Measurements from ENCODE around the gene ZNF679.
A peak's percentile ranks its signal among the peaks of the same experiment; 100 is the strongest.
"Not testable (repeated sequence)": the region's sequence is repeated elsewhere in the genome, so short reads cannot be mapped to it uniquely, and the experiment has no call there.

ZNF679 gene

GRCh38 chr7:64228174-64228573 is at the start of gene ZNF679:
ZNF679 (plus strand) TSS chr7:64228474; CDS start chr7:64249118, 20,644 bp downstream.
- DNase-seq: not testable (repeated sequence)

GRCh38 chr7:64180989-64181388 is 47.3 kb upstream of the ZNF679 start:
- DNase-seq: no peak

DNA sequence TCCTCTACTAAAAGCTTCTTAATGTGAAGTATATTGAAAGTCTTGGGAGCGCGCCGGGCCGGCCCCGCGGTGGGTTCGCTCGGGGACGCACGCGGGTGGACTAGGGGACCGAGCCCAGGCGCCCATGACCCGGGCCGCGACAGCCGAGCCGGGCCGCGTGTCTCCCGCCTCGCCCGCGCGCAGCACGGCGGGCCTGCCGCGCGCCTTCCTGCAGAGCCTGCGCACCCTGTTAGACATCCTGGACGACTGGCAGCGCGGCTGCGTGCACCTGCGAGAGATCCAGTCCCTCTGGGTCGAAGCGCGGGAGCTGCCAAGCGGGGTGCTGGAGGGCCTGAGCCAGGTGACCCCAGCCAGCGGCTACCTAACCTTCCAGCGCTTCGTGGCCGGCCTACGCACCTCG is 46.7 kb upstream of the ZNF679 start:
- no peak for DNase-seq

GRCh38 chr7:64182036-64182790 is 46.1 kb upstream of the ZNF679 start:
- no peak for DNase-seq

DNA sequence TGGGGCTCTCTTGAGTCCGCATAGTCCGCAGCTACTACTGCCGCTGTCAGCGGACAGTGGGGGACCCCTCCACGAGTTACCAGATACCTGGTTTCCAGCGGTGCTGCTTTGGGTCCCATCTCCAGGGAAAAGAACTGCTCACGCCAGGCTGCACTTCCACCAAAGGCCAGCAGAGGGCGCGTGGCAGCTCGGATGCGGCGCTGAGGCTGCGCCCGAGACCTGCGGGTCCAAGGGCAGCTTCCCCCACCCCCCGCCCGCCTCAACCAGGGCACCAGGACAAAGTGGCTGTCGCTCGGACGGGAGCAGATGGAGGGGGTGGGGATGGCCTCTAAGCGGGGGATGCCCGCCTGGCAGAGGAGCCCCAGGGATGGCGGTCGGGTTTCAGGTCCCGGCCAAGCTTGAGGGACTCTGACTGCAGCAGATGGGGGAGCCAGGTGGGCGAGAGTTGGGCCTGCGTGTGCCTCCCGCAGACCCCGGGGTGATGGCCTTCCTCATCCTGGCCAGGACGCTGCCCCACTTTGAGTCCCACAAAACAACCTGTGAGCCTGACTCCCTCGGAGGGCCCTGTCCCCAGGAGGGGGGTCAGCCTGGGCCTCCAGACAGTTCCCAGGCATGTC is 45.0 kb upstream of the ZNF679 start:
- peak; percentile 55 for DNase-seq

DNA sequence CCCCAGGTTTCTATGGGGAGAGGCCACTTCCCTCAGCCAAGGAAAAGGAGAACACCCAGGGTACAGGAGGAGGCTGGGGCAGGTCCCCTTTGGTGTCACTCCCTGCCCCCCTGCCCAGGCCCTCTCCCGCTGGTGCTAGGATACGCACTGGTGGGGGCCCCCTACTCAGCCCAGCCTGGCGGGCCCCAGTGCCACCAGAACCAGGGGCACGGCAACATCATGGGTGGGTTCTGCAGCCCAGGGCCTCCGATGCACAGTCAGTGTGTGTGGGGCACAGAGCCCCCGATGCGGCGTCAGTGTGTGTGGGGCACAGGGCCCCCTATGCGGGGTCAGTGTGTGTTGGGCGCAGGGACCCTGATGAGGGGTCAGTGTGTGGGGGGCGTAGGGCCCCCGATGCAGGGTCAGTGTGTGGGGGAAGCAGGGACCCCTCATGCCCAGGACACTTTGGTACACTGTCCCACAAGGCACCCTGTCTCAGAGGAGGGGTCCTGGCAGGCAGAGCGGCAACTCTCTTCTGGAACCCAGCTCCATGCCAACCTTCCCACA is 44.4 kb upstream of the ZNF679 start:
- DNase-seq: no peak

DNA sequence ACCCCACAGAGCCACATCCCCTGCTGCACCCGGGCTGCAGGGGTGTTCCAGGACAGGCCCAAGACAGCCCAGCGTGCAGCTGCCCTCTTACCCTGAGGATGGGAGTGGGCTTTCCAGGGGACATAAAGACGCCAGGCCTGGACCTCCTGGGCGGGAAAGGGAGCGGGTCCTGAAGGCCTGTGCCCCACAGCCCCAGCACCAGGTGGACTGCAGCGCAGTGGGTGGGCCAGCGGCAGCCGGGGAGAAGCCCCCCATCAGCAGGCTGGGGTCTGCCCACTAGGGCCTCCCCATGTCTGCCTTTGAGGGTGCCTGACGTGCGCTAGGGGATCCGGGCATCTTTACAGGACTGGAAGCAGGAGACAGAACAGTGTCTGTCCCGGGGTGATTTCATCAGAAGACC is 43.9 kb upstream of the ZNF679 start:
- DNase-seq: no peak

DNA sequence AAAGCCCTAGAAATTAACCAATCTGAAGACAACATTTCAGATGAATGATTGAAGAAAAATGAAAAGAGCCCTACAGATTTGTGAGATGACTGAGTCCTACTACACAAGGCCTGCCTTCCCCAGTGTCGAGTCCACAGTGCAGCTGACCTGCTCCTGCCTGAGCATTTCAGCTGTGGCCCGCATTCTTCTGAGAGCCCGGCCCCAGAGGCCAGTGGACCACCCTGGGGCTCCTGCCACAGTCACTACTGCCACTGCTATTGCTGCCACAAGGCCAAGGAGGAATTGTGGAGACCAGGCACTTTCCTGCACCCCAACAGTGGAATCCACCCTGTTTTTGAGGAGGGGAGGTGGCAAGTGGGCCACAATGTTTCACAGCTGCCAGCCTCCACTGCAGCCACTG is 40.9 kb upstream of the ZNF679 start:
- no peak for DNase-seq

- no peak for DNase-seq
These were observed 36.0 kb upstream of the ZNF679 start for GRCh38 chr7:64192148-64192704.

DNA sequence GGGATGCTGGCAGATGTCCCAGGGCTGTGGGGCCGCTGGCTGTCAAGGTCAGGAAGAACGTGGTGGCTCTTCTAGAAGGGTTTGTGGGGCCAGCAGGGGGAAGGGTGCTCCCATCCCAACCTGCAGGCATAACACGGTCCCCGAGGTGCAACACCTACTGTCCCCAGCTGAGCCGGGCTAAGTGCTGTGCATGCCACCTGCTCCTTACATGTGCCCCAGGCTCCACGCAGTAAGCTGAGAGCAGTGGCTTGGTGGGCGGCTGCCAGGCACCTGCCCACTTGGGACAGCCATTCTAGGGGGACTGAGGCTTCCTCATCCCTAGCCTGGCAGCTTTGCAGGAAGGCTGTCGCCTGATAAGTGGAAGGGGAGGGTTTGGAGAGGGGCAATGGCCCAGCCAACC is 35.5 kb upstream of the ZNF679 start:
- DNase-seq: no peak

DNA sequence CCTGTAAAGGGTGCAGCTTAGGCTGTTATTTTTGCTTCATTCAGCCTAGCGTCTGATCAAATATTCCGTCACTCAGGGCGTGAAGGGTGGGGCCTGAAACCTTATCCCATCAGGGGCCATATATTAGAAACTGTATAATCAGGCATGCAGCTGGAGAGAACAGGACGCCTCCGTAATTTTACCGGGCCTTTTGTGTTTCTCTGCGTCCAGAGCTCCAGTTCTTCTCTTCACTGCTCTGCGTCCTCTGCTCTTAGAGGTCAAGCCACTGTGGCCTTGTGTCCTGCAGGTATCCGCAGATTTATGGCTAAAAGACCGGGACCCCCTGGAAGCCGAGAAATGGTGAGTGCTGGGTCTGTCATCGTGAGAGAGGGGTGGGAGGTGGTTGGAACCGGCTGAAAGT is 21.4 kb upstream of the ZNF679 start, which contains the start of gene ZNF735:
ZNF735 (plus strand) TSS at position 301 of the 400 bp plus-strand sequence; CDS start at position 301, 0 bp downstream.
- no peak for DNase-seq

DNA sequence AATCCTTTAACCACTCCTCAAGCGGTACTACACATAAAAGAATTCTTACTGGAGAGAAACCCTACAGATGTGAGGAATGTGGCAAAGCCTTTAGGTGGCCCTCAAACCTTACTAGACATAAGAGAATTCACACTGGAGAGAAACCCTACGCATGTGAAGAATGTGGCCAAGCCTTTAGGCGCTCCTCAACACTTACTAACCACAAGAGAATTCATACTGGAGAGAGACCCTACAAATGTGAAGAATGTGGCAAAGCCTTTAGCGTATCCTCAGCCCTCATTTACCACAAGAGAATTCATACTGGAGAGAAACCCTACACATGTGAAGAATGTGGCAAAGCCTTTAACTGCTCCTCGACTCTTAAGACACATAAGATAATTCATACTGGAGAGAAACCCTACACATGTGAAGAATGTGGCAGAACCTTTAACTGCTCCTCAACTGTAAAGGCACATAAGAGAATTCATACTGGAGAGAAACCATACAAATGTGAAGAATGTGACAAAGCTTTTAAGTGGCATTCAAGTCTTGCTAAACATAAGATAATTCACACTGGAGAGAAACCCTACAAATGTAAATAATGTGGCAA is 8.5 kb upstream of the ZNF679 start:
- DNase-seq: not testable (repeated sequence)

GRCh38 chr7:64223366-64223765 is 4.9 kb upstream of the ZNF679 start:
- DNase-seq: no peak

DNA sequence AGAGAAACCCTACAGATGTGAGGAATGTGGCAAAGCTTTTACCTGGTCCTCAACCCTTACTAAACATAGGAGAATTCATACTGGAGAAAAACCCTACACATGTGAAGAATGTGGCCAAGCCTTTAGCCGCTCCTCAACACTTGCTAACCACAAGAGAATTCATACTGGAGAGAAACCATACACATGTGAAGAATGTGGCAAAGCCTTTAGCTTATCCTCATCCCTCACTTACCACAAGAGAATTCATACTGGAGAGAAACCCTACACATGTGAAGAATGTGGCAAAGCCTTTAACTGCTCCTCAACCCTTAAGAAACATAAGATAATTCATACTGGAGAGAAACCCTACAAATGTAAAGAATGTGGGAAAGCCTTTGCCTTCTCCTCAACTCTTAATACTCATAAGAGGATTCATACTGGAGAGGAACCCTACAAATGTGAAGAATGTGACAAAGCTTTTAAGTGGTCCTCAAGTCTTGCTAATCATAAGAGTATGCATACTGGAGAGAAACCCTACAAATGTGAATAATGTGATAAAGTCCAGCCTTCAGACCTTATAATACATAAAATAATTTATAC is 38.2 kb downstream of the ZNF679 start:
- no peak for DNase-seq

- DNase-seq: no peak
These were observed 49.4 kb downstream of the ZNF679 start for GRCh38 chr7:64277630-64278029.

- no peak for DNase-seq
These were observed 66.6 kb downstream of the ZNF679 start for GRCh38 chr7:64294701-64295420.

DNA sequence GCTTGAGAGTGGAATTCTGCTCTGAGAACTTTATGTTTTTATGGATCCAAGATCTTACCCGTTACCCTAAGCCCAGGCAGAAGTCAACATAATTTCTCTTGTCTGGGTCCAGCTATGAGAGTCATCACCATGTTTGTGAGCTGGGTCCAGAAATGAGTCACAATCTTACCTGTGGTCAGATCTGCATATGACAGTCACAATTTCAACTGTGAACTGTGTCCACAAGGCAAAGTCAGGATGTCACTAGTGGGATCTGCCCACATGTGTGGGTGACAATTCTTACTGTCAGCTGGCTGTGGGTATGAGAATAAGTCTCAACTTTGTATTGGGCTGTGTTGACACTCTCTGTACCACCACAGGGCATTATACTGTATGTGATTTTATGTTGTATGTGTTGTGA is 69.1 kb downstream of the ZNF679 start:
- DNase-seq: not testable (repeated sequence)

- DNase-seq: no peak
These were observed 72.5 kb downstream of the ZNF679 start for GRCh38 chr7:64300641-64301405.

GRCh38 chr7:64307254-64308015 is 79.2 kb downstream of the ZNF679 start:
- peak; percentile 79 for DNase-seq

DNA sequence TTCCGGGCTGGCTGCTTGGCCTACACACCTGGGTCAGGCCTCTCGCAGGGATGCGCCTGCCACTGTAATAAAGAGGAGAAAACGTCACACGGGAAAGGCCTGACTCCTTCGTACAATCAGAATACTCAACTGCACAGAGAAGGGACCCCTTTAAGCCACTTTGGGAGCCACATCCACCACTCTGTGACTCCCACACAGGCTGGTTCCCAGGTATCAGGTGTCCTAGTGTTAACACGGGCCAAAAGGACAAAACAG is 79.7 kb downstream of the ZNF679 start:
- no peak for DNase-seq

DNA sequence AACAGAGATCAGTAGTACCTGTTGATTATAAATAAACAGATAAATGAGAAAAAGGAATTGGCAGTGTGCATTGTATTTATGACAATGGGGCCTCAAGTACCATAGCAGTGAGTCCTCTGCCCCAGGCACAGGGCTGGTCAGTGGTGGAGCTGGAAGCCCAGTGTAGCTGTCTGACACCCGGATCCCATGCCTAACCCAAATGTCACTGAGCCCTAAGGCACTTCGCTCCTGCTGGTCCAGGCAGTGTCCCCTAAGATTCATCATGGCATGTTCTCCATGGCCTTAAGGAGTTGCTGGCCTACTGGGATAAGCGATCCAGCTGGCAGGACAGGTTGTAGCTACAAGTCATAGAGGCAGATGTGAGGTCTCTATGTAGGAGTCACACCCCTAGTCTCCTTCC is 82.2 kb downstream of the ZNF679 start:
- no peak for DNase-seq

Measured in activated CD4-positive, CD25-positive, alpha-beta regulatory T cell treated with anti-CD3 and anti-CD28 coated beads, Interleukin-2, amount 50 U/mL, for 72 hours (primary cell).